IPS-15b (cell line): ENCODE measurements around the gene SLC26A9.

ENCODE experiments used
- H3K27me3 ChIP-seq: one replicate; pipeline ENCODE4 v1.6.1; 2013; ENCODE audit warnings: low read length; ENCODE audit not compliant: control insufficient read depth, insufficient read depth
- H3K36me3 ChIP-seq: one replicate; pipeline ENCODE4 v1.6.1; 2013; ENCODE audit warnings: low read length; ENCODE audit not compliant: control insufficient read depth, insufficient read depth
- H3K4me1 ChIP-seq: one replicate; pipeline ENCODE4 v1.6.1; 2013; ENCODE audit warnings: mild to moderate bottlenecking, low read length; ENCODE audit not compliant: control insufficient read depth, insufficient read depth
- H3K4me3 ChIP-seq: one replicate; pipeline ENCODE4 v1.5.1; 2013; ENCODE audit warnings: low read depth, low read length
- H3K9ac ChIP-seq: one replicate; pipeline ENCODE4 v1.6.1; 2013; ENCODE audit warnings: low read depth, mild to moderate bottlenecking, low read length
- H3K9me3 ChIP-seq: one replicate; pipeline ENCODE4 v1.6.1; 2013; ENCODE audit warnings: mild to moderate bottlenecking, low read length; ENCODE audit not compliant: control insufficient read depth, insufficient read depth

SLC26A9 gene

GRCh38 chr1:205928317-205928716 is 14.9 kb downstream of the SLC26A9 start:
- no peaks in the 10 kb centered on the region for H3K36me3 ChIP-seq
- no peak overlapping the region for H3K9ac ChIP-seq
- no peaks in the 10 kb centered on the region for H3K9me3 ChIP-seq
- no peak overlapping the region for H3K4me3 ChIP-seq
- H3K27me3 ChIP-seq, result no peaks in the 10 kb centered on the region
- H3K4me1 ChIP-seq, result peaks cover 2% of the 10 kb centered on the region

- H3K4me1 ChIP-seq, result no peaks in the 10 kb centered on the region
- no peaks in the 10 kb centered on the region for H3K9me3 ChIP-seq
- H3K9ac ChIP-seq, result no peak overlapping the region
- no peak overlapping the region for H3K4me3 ChIP-seq
- H3K36me3 ChIP-seq, result no peaks in the 10 kb centered on the region
- H3K27me3 ChIP-seq, result no peaks in the 10 kb centered on the region
Measured at GRCh38 chr1:205927676-205928075, 15.6 kb downstream of the SLC26A9 start.

- no peaks in the 10 kb centered on the region for H3K4me1 ChIP-seq
Measured at GRCh38 chr1:205927247-205927646, 16.0 kb downstream of the SLC26A9 start.

GRCh38 chr1:205926636-205927035 is 16.6 kb downstream of the SLC26A9 start:
- Histone ChIP-seq H3K9me3 (no peaks in the 10 kb centered on the region), H3K27me3 (no peaks in the 10 kb centered on the region), H3K9ac (no peak overlapping the region), H3K4me3 (no peak overlapping the region), H3K36me3 (no peaks in the 10 kb centered on the region), H3K4me1 (no peaks in the 10 kb centered on the region)

More at GRCh38 chr1:205927247-205927646, 16.0 kb downstream of the SLC26A9 start:
- no peaks in the 10 kb centered on the region for H3K36me3 ChIP-seq
- H3K9me3 ChIP-seq, result no peaks in the 10 kb centered on the region
- H3K4me3 ChIP-seq, result no peak overlapping the region
- no peaks in the 10 kb centered on the region for H3K27me3 ChIP-seq
- no peak overlapping the region for H3K9ac ChIP-seq

- Histone ChIP-seq H3K9ac (no peak overlapping the region), H3K4me3 (no peak overlapping the region), H3K9me3 (no peaks in the 10 kb centered on the region), H3K4me1 (no peaks in the 10 kb centered on the region), H3K36me3 (no peaks in the 10 kb centered on the region), H3K27me3 (no peaks in the 10 kb centered on the region)
Measured at GRCh38 chr1:205926213-205926612, 17.0 kb downstream of the SLC26A9 start.

GRCh38 chr1:205925736-205926135 is 17.5 kb downstream of the SLC26A9 start:
- Histone ChIP-seq H3K4me1 (no peaks in the 10 kb centered on the region), H3K27me3 (no peaks in the 10 kb centered on the region), H3K4me3 (no peak overlapping the region), H3K9me3 (no peaks in the 10 kb centered on the region), H3K9ac (no peak overlapping the region), H3K36me3 (no peaks in the 10 kb centered on the region)

- no peak overlapping the region for H3K9ac ChIP-seq
- no peaks in the 10 kb centered on the region for H3K27me3 ChIP-seq
Measured at GRCh38 chr1:205924460-205924790, 18.8 kb downstream of the SLC26A9 start.

GRCh38 chr1:205923651-205924459 is 19.4 kb downstream of the SLC26A9 start:
- Histone ChIP-seq H3K36me3 (no peaks in the 10 kb centered on the region), H3K9ac (no peak overlapping the region), H3K4me3 (no peak overlapping the region), H3K4me1 (no peaks in the 10 kb centered on the region), H3K27me3 (no peaks in the 10 kb centered on the region), H3K9me3 (no peaks in the 10 kb centered on the region)

More at GRCh38 chr1:205924460-205924790, 18.8 kb downstream of the SLC26A9 start:
- Histone ChIP-seq H3K36me3 (no peaks in the 10 kb centered on the region), H3K4me3 (no peak overlapping the region), H3K4me1 (no peaks in the 10 kb centered on the region), H3K9me3 (no peaks in the 10 kb centered on the region)

- Histone ChIP-seq H3K27me3 (no peaks in the 10 kb centered on the region), H3K9me3 (no peaks in the 10 kb centered on the region), H3K4me1 (no peaks in the 10 kb centered on the region), H3K4me3 (no peak overlapping the region), H3K9ac (no peak overlapping the region), H3K36me3 (no peaks in the 10 kb centered on the region)
Measured at GRCh38 chr1:205922806-205923205, 20.4 kb downstream of the SLC26A9 start.

GRCh38 chr1:205922314-205922713 is 20.9 kb downstream of the SLC26A9 start:
- no peaks in the 10 kb centered on the region for H3K36me3 ChIP-seq
- no peaks in the 10 kb centered on the region for H3K27me3 ChIP-seq
- H3K4me3 ChIP-seq, result no peak overlapping the region
- no peaks in the 10 kb centered on the region for H3K9me3 ChIP-seq
- H3K4me1 ChIP-seq, result no peaks in the 10 kb centered on the region
- H3K9ac ChIP-seq, result no peak overlapping the region

- Histone ChIP-seq H3K4me3 (no peak overlapping the region), H3K9me3 (no peaks in the 10 kb centered on the region), H3K9ac (no peak overlapping the region), H3K4me1 (no peaks in the 10 kb centered on the region), H3K27me3 (no peaks in the 10 kb centered on the region), H3K36me3 (no peaks in the 10 kb centered on the region)
Measured at GRCh38 chr1:205921570-205921909, 21.7 kb downstream of the SLC26A9 start.

- Histone ChIP-seq H3K9ac (no peak overlapping the region), H3K9me3 (no peaks in the 10 kb centered on the region)
Measured at GRCh38 chr1:205920861-205921569, 22.2 kb downstream of the SLC26A9 start.

More at GRCh38 chr1:205920861-205921569, 22.2 kb downstream of the SLC26A9 start:
- Histone ChIP-seq H3K4me1 (no peaks in the 10 kb centered on the region), H3K4me3 (no peak overlapping the region), H3K36me3 (no peaks in the 10 kb centered on the region), H3K27me3 (no peaks in the 10 kb centered on the region)
